CD14-positive monocyte (primary cell): Measurements from ENCODE around the gene RALGAPB. TPM values are rescaled to one million over a fixed set of nuclear protein-coding genes. Genes with fewer than 3 reads are reported as not detected.

Source experiments
- DNase-seq, 3 donors: peaks; one replicate each; pipeline ENCODE4 v3.0.0-alpha.2; 2011 to 2022
- H2AFZ ChIP-seq: 2 replicates; pipeline ENCODE4 v1.6.0; 2012; ENCODE audit warnings: mild to moderate bottlenecking, low read depth, low read length, inconsistent platforms; ENCODE audit not compliant: insufficient read depth, poor library complexity, severe bottlenecking
- H3K27ac ChIP-seq, 2 donors: 1 replicate in 1 of 2; 2 replicates in 1 of 2; pipeline ENCODE4 v1.5.1; 2012 to 2013; ENCODE audit warnings: low read length in 2 of 2, control low read depth in 1 of 2, inconsistent platforms in 1 of 2, low read depth in 1 of 2, mild to moderate bottlenecking in 1 of 2
- H3K27me3 ChIP-seq, 2 donors: one replicate each; pipeline versions ENCODE4 v1.6.0 to v1.6.1; 2011 to 2013; ENCODE audit warnings: low read length in 2 of 2; ENCODE audit not compliant: control insufficient read depth in 2 of 2, insufficient read depth in 2 of 2
- H3K36me3 ChIP-seq, 2 donors: replicated peaks in 1 of 2; 1 replicate in 1 of 2; 2 replicates in 1 of 2; pipeline versions ENCODE4 v1.5.1 to v1.6.1; 2012 to 2013; ENCODE audit warnings: low read length in 2 of 2, control low read depth in 1 of 2, inconsistent platforms in 1 of 2, mild to moderate bottlenecking in 1 of 2; ENCODE audit not compliant: insufficient read depth in 2 of 2, control insufficient read depth in 1 of 2
- H3K4me1 ChIP-seq, 2 donors: 1 replicate in 1 of 2; 2 replicates in 1 of 2; pipeline versions ENCODE4 v1.5.1 to v1.6.1; 2012 to 2013; ENCODE audit warnings: low read length in 2 of 2, control low read depth in 1 of 2, inconsistent platforms in 1 of 2, mild to moderate bottlenecking in 1 of 2, moderate library complexity in 1 of 2; ENCODE audit not compliant: insufficient read depth in 2 of 2, control insufficient read depth in 1 of 2
- H3K4me2 ChIP-seq: replicated peaks from 2 replicates; pipeline ENCODE3; 2012; ENCODE audit warnings: low read length, moderate library complexity, mild to moderate bottlenecking; ENCODE audit not compliant: poor library complexity, severe bottlenecking; ENCODE audit errors: extremely low read depth
- H3K4me3 ChIP-seq, 3 experiments: fragments of 200-600 bp in 1 of 3; sonication (generic) in 1 of 3; replicated peaks in 1 of 3; 1 replicate in 2 of 3; 2 replicates in 1 of 3; pipeline ENCODE4 v1.5.1; 2011 to 2013; ENCODE audit warnings: low read length in 3 of 3, mild to moderate bottlenecking in 3 of 3, control low read depth in 2 of 3, low read depth in 2 of 3, inconsistent platforms in 1 of 3, moderate library complexity in 1 of 3
- H3K79me2 ChIP-seq: 2 replicates; pipeline ENCODE4 v1.6.0; 2012; ENCODE audit warnings: mild to moderate bottlenecking, control low read depth, inconsistent platforms, low read length, moderate library complexity; ENCODE audit not compliant: insufficient read depth
- H3K9ac ChIP-seq: 2 replicates; pipeline ENCODE4 v1.6.0; 2017; ENCODE audit warnings: low read length, mild to moderate bottlenecking; ENCODE audit not compliant: insufficient read depth, poor library complexity, severe bottlenecking
- H3K9me3 ChIP-seq, 2 donors: replicated peaks in 1 of 2; 1 replicate in 1 of 2; 2 replicates in 1 of 2; pipeline versions ENCODE4 v1.5.1 to v1.6.1; 2012 to 2013; ENCODE audit warnings: low read length in 2 of 2, control low read depth in 1 of 2; ENCODE audit not compliant: control insufficient read depth in 1 of 2, insufficient read depth in 1 of 2
- H4K20me1 ChIP-seq: 2 replicates; pipeline ENCODE4 v1.6.0; 2012; ENCODE audit warnings: mild to moderate bottlenecking, low read length, control low read depth, moderate library complexity; ENCODE audit not compliant: insufficient read depth
- H3K27ac Mint-ChIP-seq, 7 donors: one replicate each; pipeline ENCODE4 v1.8.0; 2020; ENCODE audit warnings: mild to moderate bottlenecking in 7 of 7, mixed read lengths in 7 of 7, moderate library complexity in 6 of 7, inconsistent platforms in 2 of 7
- H3K27me3 Mint-ChIP-seq, 3 donors: one replicate each; pipeline ENCODE4 v1.8.0; 2021 to 2022; ENCODE audit warnings: low read depth in 3 of 3, mild to moderate bottlenecking in 3 of 3, mixed read lengths in 3 of 3, moderate library complexity in 3 of 3, inconsistent platforms in 1 of 3
- H3K36me3 Mint-ChIP-seq, 2 donors: one replicate each; pipeline ENCODE4 v1.8.0; 2020; ENCODE audit warnings: mixed read lengths in 2 of 2, inconsistent platforms in 1 of 2, mild to moderate bottlenecking in 1 of 2
- H3K4me1 Mint-ChIP-seq: one replicate; pipeline ENCODE4 v1.8.0; 2020; ENCODE audit warnings: mild to moderate bottlenecking, mixed read lengths
- H3K4me3 Mint-ChIP-seq, 2 donors: one replicate each; pipeline ENCODE4 v1.8.0; 2020; ENCODE audit warnings: mild to moderate bottlenecking in 2 of 2, mixed read lengths in 2 of 2, moderate library complexity in 1 of 2
- H3K9me3 Mint-ChIP-seq, 7 donors: one replicate each; pipeline ENCODE4 v1.8.0; 2020 to 2022; ENCODE audit warnings: mixed read lengths in 7 of 7, mild to moderate bottlenecking in 6 of 7, moderate library complexity in 6 of 7, inconsistent platforms in 2 of 7
- CTCF ChIP-seq: fragments of 200-600 bp; IDR thresholded peaks from one replicate; pipeline ENCODE4 v1.8.0; 2022; ENCODE audit warnings: antibody characterized with exemption, mild to moderate bottlenecking
- WGBS: methylation state at CpG from one replicate; pipeline ENCODE4 v1.1.5; 2013; ENCODE audit warnings: missing lambda C conversion rate; ENCODE audit not compliant: insufficient coverage; 5-methylcytosine and 5-hydroxymethylcytosine counted together
- intact Hi-C, 2 donors: fragments of 100-400 bp; cut with micrococcal nuclease; formaldehyde crosslinking; loops; one replicate each; pipeline versions ENCODE4 v1.15.0 to v1.15.1; 2023
- polyA minus RNA-seq: library from RNA; depleted of rRNA, polyadenylated mRNA; stranded (reverse); fragments of >200 nt; gene quantifications from 2 replicates; pipeline ENCODE4 v1.2.3, GENCODE V29; 2012
- polyA plus RNA-seq, 3 donors: library from polyadenylated mRNA; depleted of rRNA in 1 of 3; unstranded in 2 of 3; stranded (reverse) in 1 of 3; fragments of 300-500 nt in 2 of 3; fragments of >200 nt in 1 of 3; fragmentation: Illumina TruSeq in 2 of 3; gene quantifications; 1 replicate in 2 of 3; 2 replicates in 1 of 3; pipeline ENCODE4 v1.2.3, GENCODE V29; 2012 to 2021
- total RNA-seq, 12 experiments: library from RNA in 1 of 12; stranded (reverse) in 1 of 12; fragments of 120-200 nt in 1 of 12; gene quantifications; one replicate each; pipeline ENCODE4 v1.2.4 and lab custom pipeline; 2013 to 2026; ENCODE audit warnings: mixed read lengths in 6 of 12, inconsistent platforms in 1 of 12

RALGAPB gene
- 19.4 TPM for total RNA-seq (2013)
- 10 to 100 TPM in 1 of 3 donors, 1 to 10 TPM in 2; 4.7 to 15.5 (median 6.1) TPM for polyA plus RNA-seq
- 13.7 and 14.1 TPM in 2 replicates for polyA minus RNA-seq
- 54.4 to 141 (median 84.2) reads per million in 11 experiments for total RNA-seq (lab: John Stamatoyannopoulos, UW)

- peak within 1 kb of the TSS; percentile 89 to 94 for H3K4me3 Mint-ChIP-seq
- H3K79me2 ChIP-seq = peaks cover 51% of the 10 kb centered on the region
- peak within 1 kb of the TSS; percentile 75 to 91 (median 89) for H3K27ac Mint-ChIP-seq
- H3K4me1 ChIP-seq = peaks cover 21 to 23% of the 10 kb centered on the region in 2 donors
- peak within 1 kb of the TSS; percentile 88 for H3K4me2 ChIP-seq
- DNase-seq = peak; percentile 97 to 100 (median 98)
- H3K9ac ChIP-seq = peak within 1 kb of the TSS; percentile 95
- peaks cover 3 to 9% of the 10 kb centered on the region in 2 donors for H3K36me3 Mint-ChIP-seq
- peaks cover 3 to 5% (median 4%) of the 10 kb centered on the region in 7 donors for H3K9me3 Mint-ChIP-seq
- peak within 1 kb of the TSS; percentile 50 to 79 for H3K27ac ChIP-seq
- peaks cover 0 to 3% of the 10 kb centered on the region in 2 donors for H3K9me3 ChIP-seq
- H3K27me3 ChIP-seq = no peaks in the 10 kb centered on the region
- no peaks in the 10 kb centered on the region for H3K36me3 ChIP-seq
- peak within 1 kb of the TSS; percentile 95 for H2AFZ ChIP-seq
- H3K4me1 Mint-ChIP-seq = peaks cover 31% of the 10 kb centered on the region
- peak; percentile 44 for TF ChIP-seq CTCF
- peaks cover 0 to 5% (median 3%) of the 10 kb centered on the region in 3 donors for H3K27me3 Mint-ChIP-seq
- peaks cover 43% of the 10 kb centered on the region for H4K20me1 ChIP-seq
- under 1% methylated on average over 71 of the region's 81 CpGs for WGBS
- peak within 1 kb of the TSS; percentile 61 to 86 (median 75) for H3K4me3 ChIP-seq
- intact Hi-C loops = loop anchor here (5.0 kb wide), 1 partner anchor 35 kb away; the partner anchor contains the start of gene SNHG17 (in 2 of the 2)
Observed at GRCh38 chr20:38472513-38473366, at the start of gene RALGAPB. Gene RALGAPB, plus strand, starts transcription at chr20:38472843. Its CDS starts 15,590 bp downstream, at chr20:38488433.

GRCh38 chr20:38423541-38423940 lies 49.1 kb upstream of the RALGAPB start:
- H3K36me3 ChIP-seq = peaks cover 98 to 100% of the 10 kb centered on the region in 2 donors
- H3K79me2 ChIP-seq = peaks cover 51% of the 10 kb centered on the region
- no peaks in the 10 kb centered on the region for H3K9me3 ChIP-seq
- Mint-ChIP-seq H3K27ac (no peak overlapping the region), H3K4me1 (no peaks in the 10 kb centered on the region), H3K4me3 (no peak overlapping the region), H3K36me3 (peaks cover 93 to 100% of the 10 kb centered on the region in 2 donors), H3K9me3 (no peaks in the 10 kb centered on the region), H3K27me3 (peaks cover 0 to 5% (median 0%) of the 10 kb centered on the region in 3 donors)
- no peak for DNase-seq
- H2AFZ ChIP-seq = no peak overlapping the region
- no peak overlapping the region for H3K27ac ChIP-seq
- H3K4me2 ChIP-seq = no peak overlapping the region
- WGBS = no CpG with 5 or more reads among the region's 4 CpGs
- H3K27me3 ChIP-seq = no peaks in the 10 kb centered on the region
- intact Hi-C loops = no loop called here
- no peak overlapping the region for H3K4me3 ChIP-seq
- peaks cover 72% of the 10 kb centered on the region for H4K20me1 ChIP-seq
- no peaks in the 10 kb centered on the region for H3K4me1 ChIP-seq
- H3K9ac ChIP-seq = no peak overlapping the region
- no peak for TF ChIP-seq CTCF
